Measurements from ENCODE around the gene ARHGAP30.
"Not testable (repeated sequence)": the region's sequence is repeated elsewhere in the genome, so short reads cannot be mapped to it uniquely, and the experiment has no call there.

ARHGAP30 gene, protein sequence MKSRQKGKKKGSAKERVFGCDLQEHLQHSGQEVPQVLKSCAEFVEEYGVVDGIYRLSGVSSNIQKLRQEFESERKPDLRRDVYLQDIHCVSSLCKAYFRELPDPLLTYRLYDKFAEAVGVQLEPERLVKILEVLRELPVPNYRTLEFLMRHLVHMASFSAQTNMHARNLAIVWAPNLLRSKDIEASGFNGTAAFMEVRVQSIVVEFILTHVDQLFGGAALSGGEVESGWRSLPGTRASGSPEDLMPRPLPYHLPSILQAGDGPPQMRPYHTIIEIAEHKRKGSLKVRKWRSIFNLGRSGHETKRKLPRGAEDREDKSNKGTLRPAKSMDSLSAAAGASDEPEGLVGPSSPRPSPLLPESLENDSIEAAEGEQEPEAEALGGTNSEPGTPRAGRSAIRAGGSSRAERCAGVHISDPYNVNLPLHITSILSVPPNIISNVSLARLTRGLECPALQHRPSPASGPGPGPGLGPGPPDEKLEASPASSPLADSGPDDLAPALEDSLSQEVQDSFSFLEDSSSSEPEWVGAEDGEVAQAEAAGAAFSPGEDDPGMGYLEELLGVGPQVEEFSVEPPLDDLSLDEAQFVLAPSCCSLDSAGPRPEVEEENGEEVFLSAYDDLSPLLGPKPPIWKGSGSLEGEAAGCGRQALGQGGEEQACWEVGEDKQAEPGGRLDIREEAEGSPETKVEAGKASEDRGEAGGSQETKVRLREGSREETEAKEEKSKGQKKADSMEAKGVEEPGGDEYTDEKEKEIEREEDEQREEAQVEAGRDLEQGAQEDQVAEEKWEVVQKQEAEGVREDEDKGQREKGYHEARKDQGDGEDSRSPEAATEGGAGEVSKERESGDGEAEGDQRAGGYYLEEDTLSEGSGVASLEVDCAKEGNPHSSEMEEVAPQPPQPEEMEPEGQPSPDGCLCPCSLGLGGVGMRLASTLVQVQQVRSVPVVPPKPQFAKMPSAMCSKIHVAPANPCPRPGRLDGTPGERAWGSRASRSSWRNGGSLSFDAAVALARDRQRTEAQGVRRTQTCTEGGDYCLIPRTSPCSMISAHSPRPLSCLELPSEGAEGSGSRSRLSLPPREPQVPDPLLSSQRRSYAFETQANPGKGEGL

DNA sequence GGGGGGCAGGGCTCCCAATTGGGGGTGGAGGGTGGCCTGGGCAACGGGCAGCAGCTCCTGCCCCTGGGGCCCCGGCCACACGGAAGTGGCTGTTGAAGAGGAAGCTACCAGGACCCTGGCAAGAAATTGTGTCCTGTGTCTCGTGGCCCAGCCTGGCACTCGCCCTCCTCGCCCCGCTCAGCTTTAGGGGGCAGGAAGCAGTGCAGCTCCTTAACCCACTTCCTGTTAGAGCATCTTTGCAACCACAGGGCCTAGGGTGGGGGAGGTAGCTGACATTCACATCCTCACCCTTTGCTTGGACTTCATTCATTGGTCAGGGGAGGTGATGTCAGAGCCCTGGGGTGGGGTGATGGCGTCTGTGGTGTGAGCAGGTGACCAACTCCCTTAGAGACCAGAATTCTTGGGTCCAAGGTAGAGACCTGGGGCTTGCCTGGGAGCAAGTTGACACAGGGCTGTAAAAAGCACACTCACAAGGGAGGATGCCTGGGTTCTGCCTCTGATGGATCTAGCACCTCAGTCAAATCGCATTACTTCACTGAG is at the start of gene ARHGAP30:
Gene ARHGAP30 (minus strand): TSS at position 161 of the 540 bp plus-strand sequence. CDS start 267 bp downstream, outside the sequence.
- H3K4me3 ChIP-seq (replicated peaks; ENCODE audit: low read depth, low read length), result no peak within 1 kb of the TSS
- no peak for DNase-seq (ENCODE audit: extremely low read depth, low read depth)

DNA sequence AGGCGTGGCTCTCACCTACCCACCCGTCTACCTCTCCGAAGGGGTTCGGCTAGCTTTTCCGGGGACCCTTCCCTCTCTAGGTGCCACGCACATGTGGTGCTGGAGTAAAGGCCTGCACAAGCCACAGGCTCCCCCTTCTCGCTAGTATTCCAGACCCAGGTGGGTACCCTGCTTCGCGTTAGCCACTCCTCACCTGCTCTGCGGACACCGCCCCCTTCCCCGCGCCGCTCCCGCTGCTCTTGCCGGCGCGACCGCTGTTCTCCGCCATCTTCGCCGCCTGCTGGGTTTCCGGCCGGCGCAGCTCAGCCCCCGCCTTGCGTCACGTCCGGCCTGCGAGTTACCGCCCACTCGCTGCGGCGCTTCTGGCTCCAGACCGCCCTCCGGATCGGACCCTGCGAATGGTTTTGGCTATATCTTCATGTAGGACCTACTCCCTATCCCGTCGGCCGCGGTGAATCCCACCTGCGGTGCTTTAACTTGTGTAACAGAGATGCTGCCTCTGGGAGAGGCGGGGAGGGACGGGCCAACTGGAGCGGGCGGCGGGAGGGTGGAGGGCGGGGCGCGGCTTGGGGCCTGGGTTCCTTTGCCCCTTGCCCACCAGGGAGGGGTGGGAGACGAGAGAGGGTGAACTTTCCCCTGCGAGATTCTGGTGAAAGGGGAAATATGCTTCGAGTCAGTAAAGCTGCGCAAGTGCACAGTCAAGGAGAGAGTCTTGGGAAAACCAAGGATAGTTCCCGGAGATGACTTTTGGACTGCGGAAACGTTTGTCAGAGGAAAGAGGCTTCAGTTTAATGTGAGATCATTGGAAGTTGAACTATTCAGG is 48.3 kb upstream of the ARHGAP30 start, which contains the start of the genes NIT1 and PFDN2:
Gene NIT1 (plus strand): TSS at position 347 of the 823 bp plus-strand sequence. CDS start 72 bp downstream, at position 419.
Gene PFDN2 (minus strand): TSS at position 279 of the 823 bp plus-strand sequence. CDS start 11 bp downstream, at position 268.
- TF ChIP-seq, protein P1, sequence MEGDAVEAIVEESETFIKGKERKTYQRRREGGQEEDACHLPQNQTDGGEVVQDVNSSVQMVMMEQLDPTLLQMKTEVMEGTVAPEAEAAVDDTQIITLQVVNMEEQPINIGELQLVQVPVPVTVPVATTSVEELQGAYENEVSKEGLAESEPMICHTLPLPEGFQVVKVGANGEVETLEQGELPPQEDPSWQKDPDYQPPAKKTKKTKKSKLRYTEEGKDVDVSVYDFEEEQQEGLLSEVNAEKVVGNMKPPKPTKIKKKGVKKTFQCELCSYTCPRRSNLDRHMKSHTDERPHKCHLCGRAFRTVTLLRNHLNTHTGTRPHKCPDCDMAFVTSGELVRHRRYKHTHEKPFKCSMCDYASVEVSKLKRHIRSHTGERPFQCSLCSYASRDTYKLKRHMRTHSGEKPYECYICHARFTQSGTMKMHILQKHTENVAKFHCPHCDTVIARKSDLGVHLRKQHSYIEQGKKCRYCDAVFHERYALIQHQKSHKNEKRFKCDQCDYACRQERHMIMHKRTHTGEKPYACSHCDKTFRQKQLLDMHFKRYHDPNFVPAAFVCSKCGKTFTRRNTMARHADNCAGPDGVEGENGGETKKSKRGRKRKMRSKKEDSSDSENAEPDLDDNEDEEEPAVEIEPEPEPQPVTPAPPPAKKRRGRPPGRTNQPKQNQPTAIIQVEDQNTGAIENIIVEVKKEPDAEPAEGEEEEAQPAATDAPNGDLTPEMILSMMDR (IDR thresholded peaks at IDR 0.05; ENCODE audit: low read depth, low read length, missing control alignments), result no peak
- H3K4me3 ChIP-seq (replicated peaks; ENCODE audit: low read depth, low read length), result peak within 1 kb of the TSS; percentile 92
- DNase-seq (ENCODE audit: extremely low read depth, low read depth), result no peak

More for the DNA sequence above, at the start of gene ARHGAP30:
- TF ChIP-seq, protein P1 (IDR thresholded peaks at IDR 0.05; ENCODE audit: low read depth, low read length, missing control alignments), result no peak

DNA sequence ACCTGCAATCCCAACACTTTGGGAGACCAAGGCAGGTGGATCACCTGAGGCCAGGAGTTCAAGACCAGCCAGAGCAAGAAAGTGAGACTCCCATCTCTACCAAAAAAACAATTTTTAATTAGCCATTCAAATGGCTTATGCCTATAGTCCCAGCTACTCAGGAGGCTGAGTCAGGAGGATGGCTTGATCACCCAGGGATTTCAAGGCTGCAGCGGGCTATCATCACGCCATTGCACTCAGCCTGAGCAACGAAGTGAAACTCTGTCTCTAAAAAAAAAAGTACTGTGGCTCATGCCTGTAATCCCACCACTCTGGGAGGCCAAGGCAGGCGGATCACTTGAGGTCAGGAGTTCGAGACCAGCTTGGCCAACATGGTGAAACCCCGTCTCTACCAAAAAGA is 46.3 kb upstream of the ARHGAP30 start:
- not testable (repeated sequence) for DNase-seq (ENCODE audit: extremely low read depth, low read depth)
- peak overlapping the region; percentile 92 for H3K4me3 ChIP-seq (replicated peaks; ENCODE audit: low read depth, low read length)

DNA sequence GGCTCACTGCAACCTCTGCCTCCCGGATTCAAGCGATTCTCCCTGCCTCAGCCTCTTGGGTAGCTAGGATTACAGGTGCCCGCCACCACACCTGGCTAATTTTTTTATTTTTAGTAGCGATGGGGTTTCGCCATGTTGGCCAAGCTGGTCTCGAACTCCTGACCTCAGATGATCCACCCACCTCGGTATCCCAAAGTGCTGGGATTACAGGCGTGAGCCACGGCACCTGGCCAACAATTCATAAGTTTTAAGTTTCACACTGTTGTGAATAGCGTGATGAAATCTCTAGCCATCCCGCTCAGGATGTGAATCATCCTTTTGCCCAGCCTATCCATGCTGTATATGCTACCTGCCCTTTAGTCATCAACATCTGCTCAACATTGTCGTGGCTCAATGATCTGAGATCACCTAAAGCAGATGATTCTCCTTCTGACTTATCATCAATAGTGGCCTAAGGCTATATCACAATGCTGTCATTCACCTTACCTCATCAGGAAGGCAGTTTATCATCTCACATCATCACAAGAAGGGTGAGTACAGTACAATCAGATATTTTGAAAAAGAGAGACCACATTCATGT is 45.5 kb upstream of the ARHGAP30 start:
- no peak for DNase-seq (ENCODE audit: extremely low read depth, low read depth)
- TF ChIP-seq, protein P1 (IDR thresholded peaks at IDR 0.05; ENCODE audit: low read depth, low read length, missing control alignments), result no peak
- H3K4me3 ChIP-seq (replicated peaks; ENCODE audit: low read depth, low read length), result peak overlapping the region; percentile 92

DNA sequence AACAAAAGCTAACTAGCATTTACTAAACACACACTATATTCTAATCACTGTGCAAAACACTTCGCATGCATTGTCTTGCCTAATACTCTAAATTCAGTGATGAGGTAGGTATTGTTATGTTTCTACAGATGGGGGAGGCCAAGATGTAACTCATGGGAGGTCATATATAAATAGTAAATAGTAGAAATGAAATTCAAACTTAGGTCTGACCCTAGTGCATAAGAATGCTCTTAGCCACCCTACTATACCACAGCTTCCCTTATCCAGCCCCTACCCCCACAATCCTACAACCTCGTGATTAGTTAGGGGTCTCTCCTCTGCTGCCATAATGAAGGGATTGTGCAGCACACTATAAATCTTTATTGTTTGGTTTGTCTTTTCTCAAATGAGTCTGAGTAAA is 44.9 kb upstream of the ARHGAP30 start:
- H3K4me3 ChIP-seq (replicated peaks; ENCODE audit: low read depth, low read length), result no peak overlapping the region
- TF ChIP-seq, protein P1 (IDR thresholded peaks at IDR 0.05; ENCODE audit: low read depth, low read length, missing control alignments), result no peak
- DNase-seq (ENCODE audit: extremely low read depth, low read depth), result no peak

DNA sequence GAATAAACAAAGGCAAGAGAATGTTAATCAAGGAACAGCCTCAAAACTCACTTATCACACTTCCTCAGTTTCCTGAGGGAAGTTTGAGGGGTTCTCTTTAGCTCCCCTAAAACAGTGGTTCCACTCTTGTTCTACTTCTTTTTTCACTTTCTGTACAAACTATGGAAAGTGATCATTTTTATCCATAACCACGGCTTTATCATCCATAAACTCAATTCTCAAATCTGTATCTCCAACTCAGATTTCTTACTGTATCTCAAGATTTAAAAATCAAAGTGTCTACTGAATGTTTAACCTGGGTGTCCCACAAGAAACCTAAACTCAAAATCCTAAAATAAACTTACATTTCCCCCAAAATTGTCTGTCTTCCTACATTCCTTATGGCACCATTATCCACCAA is 44.2 kb upstream of the ARHGAP30 start:
- DNase-seq (ENCODE audit: extremely low read depth, low read depth), result no peak
- TF ChIP-seq, protein P1 (IDR thresholded peaks at IDR 0.05; ENCODE audit: low read depth, low read length, missing control alignments), result no peak
- H3K4me3 ChIP-seq (replicated peaks; ENCODE audit: low read depth, low read length), result no peak overlapping the region

Data from HFF-Myc (cell line).